Gastrocnemius medialis (tissue), 4 donors: ENCODE results near the gene MED22.

Experiments used
- CTCF ChIP-seq, 5 experiments: fragments of 450-650 bp in 3 of 5; fragments of 200-600 bp in 2 of 5; sonication (generic) in 2 of 5; IDR thresholded peaks in 4 of 5; conservative IDR thresholded peaks in 1 of 5; 1 replicate in 4 of 5; 2 replicates in 1 of 5; pipeline ENCODE4 v1.5.1; 2016 to 2019; ENCODE audit warnings: antibody characterized with exemption in 5 of 5, mild to moderate bottlenecking in 3 of 5, moderate library complexity in 3 of 5
- POLR2A ChIP-seq, 2 donors: fragments of 450-650 bp; IDR thresholded peaks; one replicate each; pipeline ENCODE4 v1.6.1; 2017; ENCODE audit warnings: antibody characterized with exemption in 2 of 2, mild to moderate bottlenecking in 2 of 2, moderate library complexity in 2 of 2

DNA sequence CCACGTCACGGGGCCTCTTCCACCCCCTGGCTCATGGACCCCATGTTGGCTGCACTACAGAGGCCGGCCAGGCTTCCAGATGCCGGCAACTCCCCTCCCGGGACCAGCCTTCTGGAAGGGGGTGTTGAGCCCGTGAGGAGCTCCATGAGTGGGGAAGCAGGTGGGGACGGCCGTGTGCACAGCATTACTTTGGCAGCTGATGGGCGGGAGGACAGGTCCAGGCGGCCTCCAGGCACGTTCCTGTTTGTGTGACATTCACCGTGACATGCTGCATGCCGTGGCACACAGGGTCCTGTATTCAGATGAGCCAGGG, 43.8 kb downstream of the MED22 start:
- TF ChIP-seq CTCF (IDR thresholded peaks at IDR 0.05 in 4 of 5, conservative IDR thresholded peaks at IDR 0.05 in 1 of 5): no peak
- no peak for TF ChIP-seq POLR2A (IDR thresholded peaks at IDR 0.05)
